ENCODE results near the gene VPS26A.

The VPS26A gene

DNA sequence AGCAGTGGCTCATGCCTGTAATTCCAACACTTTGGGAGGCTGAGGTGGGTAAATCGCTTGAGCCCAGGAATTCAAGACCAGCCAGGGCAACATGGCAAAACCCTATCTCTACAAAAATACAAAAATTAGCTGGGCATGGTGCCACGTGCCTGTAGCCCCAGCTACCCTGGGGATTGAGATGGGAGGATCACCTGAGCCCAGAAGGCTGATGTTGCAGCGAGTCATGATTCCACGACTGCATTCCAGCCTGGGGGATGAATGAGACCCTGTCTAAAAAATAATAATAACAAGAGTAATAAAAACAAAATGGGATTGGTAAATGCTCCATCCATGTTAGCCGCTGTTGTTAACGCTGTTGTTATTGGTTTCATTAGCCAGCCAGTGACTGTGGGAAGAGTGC lies 94.9 kb downstream of the VPS26A start:
- DNase-seq (ENCODE audit: low read depth in 1 of 2, low spot score in 1 of 2) = no peak

DNA sequence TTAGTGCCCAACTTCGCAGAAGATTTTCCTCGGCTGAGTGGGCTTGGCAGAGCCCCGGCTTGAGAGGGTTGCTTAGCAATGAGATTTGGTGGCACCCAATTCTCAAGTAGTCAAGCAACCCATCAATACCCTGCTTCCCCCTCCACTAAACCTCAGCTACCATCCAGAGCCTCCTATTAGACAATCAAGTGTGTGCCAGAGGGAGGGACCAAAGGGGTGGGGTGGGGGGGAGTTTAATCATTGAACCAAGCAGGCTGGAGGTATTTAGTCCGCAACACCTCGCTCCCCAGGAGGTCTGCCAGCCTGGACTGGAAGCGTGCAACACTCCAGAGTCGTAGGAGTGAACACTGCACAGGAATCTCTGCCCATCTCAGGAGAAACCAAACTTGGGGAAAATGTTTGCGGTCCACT lies 96.1 kb downstream of the VPS26A start, which contains the start of gene HKDC1:
Gene HKDC1 (plus strand): TSS at position 292 of the 411 bp plus-strand sequence. CDS start 104 bp downstream, at position 396.
- no peak for DNase-seq (ENCODE audit: low read depth in 1 of 2, low spot score in 1 of 2)

DNA sequence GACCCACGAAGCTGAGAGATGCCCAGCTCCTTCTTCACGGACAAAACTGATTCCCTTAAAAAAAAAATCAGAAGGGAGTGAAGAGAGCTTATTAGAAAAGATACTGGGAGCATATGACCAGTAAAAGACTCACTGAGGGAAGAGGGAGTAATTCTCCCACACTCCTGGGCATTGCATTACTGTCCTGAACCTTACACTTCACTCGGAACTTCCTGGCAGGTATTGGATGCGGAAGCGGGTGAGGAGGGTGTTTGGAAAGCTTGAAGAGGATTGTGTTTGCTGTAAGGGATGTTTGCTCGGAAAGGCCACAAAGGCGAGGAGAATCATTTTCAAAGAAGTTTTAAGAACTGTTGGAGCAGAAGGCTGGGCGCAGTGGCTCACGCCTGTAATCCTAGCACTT lies 96.5 kb downstream of the VPS26A start:
- no peak for DNase-seq (ENCODE audit: low read depth in 1 of 2, low spot score in 1 of 2)
